ENCODE results near the gene DNAAF1. TPM values are rescaled to one million over a fixed set of nuclear protein-coding genes. Genes with fewer than 3 reads are reported as not detected.

DNAAF1 gene
- total RNA-seq, 1 experiment from 2014 or later = not detected

DNA sequence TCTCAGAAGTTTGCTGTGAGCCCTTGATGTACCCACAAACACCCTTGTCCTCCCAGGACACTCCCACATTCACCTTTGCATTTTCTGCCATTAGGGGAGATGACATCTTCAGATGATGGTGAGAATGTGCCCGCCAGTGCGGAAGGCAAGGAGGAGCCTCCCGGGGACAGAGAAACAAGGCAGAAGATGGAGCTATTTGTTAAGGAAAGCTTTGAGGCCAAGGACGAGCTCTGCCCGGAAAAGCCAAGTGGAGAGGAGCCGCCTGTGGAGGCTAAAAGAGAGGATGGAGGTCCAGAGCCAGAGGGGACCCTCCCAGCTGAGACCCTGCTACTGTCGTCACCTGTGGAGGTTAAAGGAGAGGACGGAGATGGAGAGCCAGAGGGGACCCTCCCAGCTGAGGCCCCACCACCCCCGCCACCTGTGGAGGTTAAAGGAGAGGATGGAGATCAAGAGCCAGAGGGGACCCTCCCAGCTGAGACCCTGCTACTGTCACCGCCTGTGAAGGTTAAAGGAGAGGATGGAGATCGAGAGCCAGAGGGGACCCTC is 24.7 kb downstream of the DNAAF1 start:
- BruUV-seq (replicated peaks) = no TSS peak
- TF ChIP-seq, protein P1, sequence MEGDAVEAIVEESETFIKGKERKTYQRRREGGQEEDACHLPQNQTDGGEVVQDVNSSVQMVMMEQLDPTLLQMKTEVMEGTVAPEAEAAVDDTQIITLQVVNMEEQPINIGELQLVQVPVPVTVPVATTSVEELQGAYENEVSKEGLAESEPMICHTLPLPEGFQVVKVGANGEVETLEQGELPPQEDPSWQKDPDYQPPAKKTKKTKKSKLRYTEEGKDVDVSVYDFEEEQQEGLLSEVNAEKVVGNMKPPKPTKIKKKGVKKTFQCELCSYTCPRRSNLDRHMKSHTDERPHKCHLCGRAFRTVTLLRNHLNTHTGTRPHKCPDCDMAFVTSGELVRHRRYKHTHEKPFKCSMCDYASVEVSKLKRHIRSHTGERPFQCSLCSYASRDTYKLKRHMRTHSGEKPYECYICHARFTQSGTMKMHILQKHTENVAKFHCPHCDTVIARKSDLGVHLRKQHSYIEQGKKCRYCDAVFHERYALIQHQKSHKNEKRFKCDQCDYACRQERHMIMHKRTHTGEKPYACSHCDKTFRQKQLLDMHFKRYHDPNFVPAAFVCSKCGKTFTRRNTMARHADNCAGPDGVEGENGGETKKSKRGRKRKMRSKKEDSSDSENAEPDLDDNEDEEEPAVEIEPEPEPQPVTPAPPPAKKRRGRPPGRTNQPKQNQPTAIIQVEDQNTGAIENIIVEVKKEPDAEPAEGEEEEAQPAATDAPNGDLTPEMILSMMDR (IDR thresholded peaks at IDR 0.05; ENCODE audit: unreplicated experiment) = no peak

DNA sequence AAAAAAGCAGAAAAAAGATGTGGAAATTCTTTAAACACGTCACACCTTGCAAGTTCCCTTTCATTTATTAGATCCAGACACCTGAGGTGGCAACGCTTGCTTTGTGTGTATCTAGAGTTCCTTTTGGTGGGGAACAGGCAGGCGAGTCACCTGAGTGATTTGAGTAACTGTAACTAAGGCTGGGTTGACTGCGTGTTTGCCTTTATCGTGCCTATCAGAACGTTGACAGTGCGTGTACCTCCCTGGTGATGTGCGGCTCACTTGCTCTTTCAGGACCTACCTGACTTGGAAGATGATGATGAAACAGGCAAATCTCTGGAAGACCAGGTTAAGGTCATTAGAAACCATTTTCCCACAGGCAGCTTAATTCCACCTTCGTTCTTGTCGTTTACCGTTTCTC is 29.3 kb downstream of the DNAAF1 start:
- ChIA-PET POLR2A (interaction anchor here (1.0 kb wide), 1 partner anchor 14 kb away, joined by 3 read pairs; no protein-coding TSS in a partner anchor), CTCF (interaction anchor here (0.7 to 5.3 kb wide), 13 partner anchors 7 to 111 kb away, joined by 3 to 49 read pairs (median 7); partner anchors contain the start of genes DNAAF1, HSDL1, MBTPS1 and TAF1C)
- Mint-ChIP-seq H3K27ac (ENCODE audit: low read depth, unreplicated experiment) (no peak overlapping the region), H3K9me3 (ENCODE audit: unreplicated experiment) (no peaks in the 10 kb centered on the region), H3K27me3 (ENCODE audit: insufficient read depth, unreplicated experiment) (no peaks in the 10 kb centered on the region), H3K36me3 (ENCODE audit: insufficient read depth, unreplicated experiment) (peaks cover 2% of the 10 kb centered on the region), H3K4me1 (ENCODE audit: insufficient read depth, unreplicated experiment) (peaks cover 6% of the 10 kb centered on the region), H3K4me3 (ENCODE audit: unreplicated experiment) (no peak overlapping the region)
- TF ChIP-seq, protein P1 (IDR thresholded peaks at IDR 0.05; ENCODE audit: unreplicated experiment) = no peak
- DNase-seq (ENCODE audit: unreplicated experiment) = no peak
- BruUV-seq (replicated peaks) = no TSS peak
- intact Hi-C loops (cut with micrococcal nuclease) = loop anchor here (10.0 kb wide), 1 partner anchor 220 kb away; the partner anchor contains the start of gene OSGIN1

More for the DNA sequence above, 24.7 kb downstream of the DNAAF1 start:
- H3K9me3 Mint-ChIP-seq (ENCODE audit: unreplicated experiment) = no peaks in the 10 kb centered on the region
- H3K27ac Mint-ChIP-seq (ENCODE audit: low read depth, unreplicated experiment) = no peak overlapping the region
- no peak overlapping the region for H3K4me3 Mint-ChIP-seq (ENCODE audit: unreplicated experiment)
- H3K27me3 Mint-ChIP-seq (ENCODE audit: insufficient read depth, unreplicated experiment) = peaks cover 14% of the 10 kb centered on the region
- intact Hi-C loops (cut with micrococcal nuclease) = loop anchor here (10.0 kb wide), 1 partner anchor 215 kb away; the partner anchor contains the start of gene OSGIN1
- POLR2A ChIA-PET = no interaction called here
- H3K4me1 Mint-ChIP-seq (ENCODE audit: insufficient read depth, unreplicated experiment) = no peaks in the 10 kb centered on the region
- CTCF ChIA-PET = interaction anchor here (0.6 to 1.7 kb wide), 6 partner anchors 10 to 454 kb away, joined by 3 to 9 read pairs (median 4); partner anchors contain the start of gene TAF1C
- no peak for DNase-seq (ENCODE audit: unreplicated experiment)
- no peaks in the 10 kb centered on the region for H3K36me3 Mint-ChIP-seq (ENCODE audit: insufficient read depth, unreplicated experiment)

DNA sequence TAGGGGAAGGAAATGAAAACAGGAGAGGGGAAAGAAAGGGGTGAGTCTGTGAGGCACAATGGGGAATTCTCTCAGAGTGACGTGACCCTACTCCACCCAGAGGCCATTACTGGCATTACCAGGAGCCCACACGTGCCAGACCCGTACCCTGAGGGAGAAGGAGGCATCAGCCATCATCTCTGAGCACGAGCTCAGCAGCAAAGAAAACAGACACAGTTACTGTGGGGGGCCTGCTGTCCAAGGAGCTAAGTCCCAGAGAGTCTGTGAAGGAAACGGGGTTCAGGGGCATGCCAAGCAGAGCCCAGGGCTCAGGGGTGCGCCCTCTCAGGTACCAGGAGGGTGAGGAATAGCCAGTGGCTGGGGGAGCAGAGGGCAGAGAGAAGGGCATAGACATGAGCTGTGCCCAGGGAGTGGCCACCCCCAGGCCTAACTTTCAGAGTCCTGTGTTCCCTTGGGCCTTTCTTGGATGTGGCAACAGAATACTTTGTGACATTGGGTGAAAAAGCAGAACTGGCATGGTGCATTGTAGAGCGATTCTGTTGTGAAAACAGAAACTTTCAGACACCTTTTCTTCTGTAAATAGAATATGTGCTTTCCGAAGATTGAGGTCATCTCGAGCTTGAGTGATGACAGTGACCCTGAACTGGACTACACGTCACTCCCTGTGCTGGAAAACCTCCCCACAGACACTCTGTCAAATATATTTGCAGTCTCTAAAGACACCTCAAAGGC is 30.4 kb downstream of the DNAAF1 start:
- CTCF ChIA-PET = interaction anchor here (0.6 to 5.3 kb wide), 25 partner anchors 8 to 1535 kb away, joined by 3 to 49 read pairs (median 4); partner anchors contain the start of genes MBTPS1 and TAF1C
- intact Hi-C loops (cut with micrococcal nuclease) = loop anchor here (5.0 to 10.0 kb wide), 2 partner anchors 58 to 221 kb away; partner anchors contain the start of genes MBTPS1 and OSGIN1
- Mint-ChIP-seq H3K4me1 (ENCODE audit: insufficient read depth, unreplicated experiment) (peaks cover 6% of the 10 kb centered on the region), H3K4me3 (ENCODE audit: unreplicated experiment) (no peak overlapping the region), H3K9me3 (ENCODE audit: unreplicated experiment) (no peaks in the 10 kb centered on the region), H3K27ac (ENCODE audit: low read depth, unreplicated experiment) (peak overlapping the region; percentile 41), H3K27me3 (ENCODE audit: insufficient read depth, unreplicated experiment) (no peaks in the 10 kb centered on the region), H3K36me3 (ENCODE audit: insufficient read depth, unreplicated experiment) (peaks cover 6% of the 10 kb centered on the region)
- TF ChIP-seq, protein P1 (IDR thresholded peaks at IDR 0.05; ENCODE audit: unreplicated experiment) = peak; percentile 62
- DNase-seq (ENCODE audit: unreplicated experiment) = peak; percentile 67
- BruUV-seq (replicated peaks) = no TSS peak
- POLR2A ChIA-PET = interaction anchor here (0.7 to 4.9 kb wide), 9 partner anchors 8 to 204 kb away, joined by 3 to 45 read pairs (median 3); partner anchors contain the start of genes MBTPS1 and TAF1C

Data from MCF 10A (cell line).